Fibroblast of mammary gland (primary cell): ENCODE data around the gene SLPI.

Source experiments
- DNase-seq: peaks from one replicate; pipeline ENCODE4 v3.0.0-alpha.2; 2010; ENCODE audit warnings: low read depth
- H3K4me3 ChIP-seq: 2 replicates; pipeline ENCODE4 v1.5.1; 2011; ENCODE audit warnings: low read depth, mild to moderate bottlenecking, low read length, moderate library complexity; ENCODE audit not compliant: control insufficient read depth
- TF ChIP-seq, protein P1 (sequence below): conservative IDR thresholded peaks from 2 replicates; pipeline ENCODE4 v1.5.1; 2011; ENCODE audit warnings: low read depth, low read length, inconsistent platforms; ENCODE audit not compliant: control insufficient read depth, insufficient read depth

SLPI gene

GRCh38 chr20:45294659-45295058, 40.3 kb upstream of the SLPI start:
- TF ChIP-seq, protein P1, sequence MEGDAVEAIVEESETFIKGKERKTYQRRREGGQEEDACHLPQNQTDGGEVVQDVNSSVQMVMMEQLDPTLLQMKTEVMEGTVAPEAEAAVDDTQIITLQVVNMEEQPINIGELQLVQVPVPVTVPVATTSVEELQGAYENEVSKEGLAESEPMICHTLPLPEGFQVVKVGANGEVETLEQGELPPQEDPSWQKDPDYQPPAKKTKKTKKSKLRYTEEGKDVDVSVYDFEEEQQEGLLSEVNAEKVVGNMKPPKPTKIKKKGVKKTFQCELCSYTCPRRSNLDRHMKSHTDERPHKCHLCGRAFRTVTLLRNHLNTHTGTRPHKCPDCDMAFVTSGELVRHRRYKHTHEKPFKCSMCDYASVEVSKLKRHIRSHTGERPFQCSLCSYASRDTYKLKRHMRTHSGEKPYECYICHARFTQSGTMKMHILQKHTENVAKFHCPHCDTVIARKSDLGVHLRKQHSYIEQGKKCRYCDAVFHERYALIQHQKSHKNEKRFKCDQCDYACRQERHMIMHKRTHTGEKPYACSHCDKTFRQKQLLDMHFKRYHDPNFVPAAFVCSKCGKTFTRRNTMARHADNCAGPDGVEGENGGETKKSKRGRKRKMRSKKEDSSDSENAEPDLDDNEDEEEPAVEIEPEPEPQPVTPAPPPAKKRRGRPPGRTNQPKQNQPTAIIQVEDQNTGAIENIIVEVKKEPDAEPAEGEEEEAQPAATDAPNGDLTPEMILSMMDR: no peak
- no peak for DNase-seq
- H3K4me3 ChIP-seq: no peak overlapping the region

- TF ChIP-seq, protein P1: no peak
- no peak for DNase-seq
- no peak overlapping the region for H3K4me3 ChIP-seq
Observed at GRCh38 chr20:45294003-45294368, 39.6 kb upstream of the SLPI start.

DNA sequence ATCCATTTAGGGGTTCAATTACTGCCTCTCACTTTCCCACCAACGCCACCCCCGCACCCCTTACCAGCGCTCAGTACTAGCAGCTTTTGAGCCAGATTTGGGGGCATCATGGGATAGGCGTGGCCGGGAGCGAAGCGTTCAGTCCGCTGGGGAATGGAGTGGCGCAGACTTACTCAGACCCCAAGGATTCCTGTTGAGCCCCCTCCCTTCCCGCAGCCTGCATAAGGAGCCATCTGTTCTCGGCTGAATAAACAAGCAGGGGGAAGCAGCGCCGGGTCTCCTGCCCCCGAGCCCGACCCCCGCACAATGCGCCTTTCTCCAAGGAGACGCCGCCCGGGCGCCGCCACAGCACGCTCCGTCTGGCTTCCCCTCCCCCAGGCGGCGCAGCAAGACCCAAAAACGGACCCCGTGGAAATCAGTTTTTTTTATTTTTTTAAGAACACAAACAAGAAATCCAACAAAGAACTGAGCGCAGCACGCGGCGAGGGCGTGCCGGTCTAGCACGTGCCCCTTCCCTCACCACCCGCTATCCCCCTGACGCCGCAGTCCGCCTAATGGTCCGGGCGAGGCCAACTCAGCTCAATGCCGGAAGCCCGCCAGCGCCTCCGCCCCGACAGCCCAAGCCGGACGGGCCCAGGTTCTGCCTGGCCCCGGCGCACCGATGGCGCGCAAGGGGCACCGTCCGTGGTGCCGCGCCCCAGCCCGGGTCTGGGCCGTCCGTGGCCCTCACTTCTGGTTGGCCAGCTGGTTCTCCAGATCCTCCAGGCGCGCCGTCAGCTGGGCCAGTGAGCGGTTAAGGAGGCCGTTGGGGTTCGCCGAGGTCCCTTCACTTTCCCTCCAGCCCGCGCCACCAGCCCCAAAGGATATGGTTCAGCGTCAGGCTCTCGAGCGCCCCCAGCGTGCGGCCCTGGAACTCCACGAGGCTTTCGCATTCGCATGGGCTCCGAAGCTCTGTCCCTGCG, 39.0 kb upstream of the SLPI start:
- TF ChIP-seq, protein P1: peak; percentile 80
- DNase-seq: peak; percentile 54
- peak overlapping the region; percentile 39 for H3K4me3 ChIP-seq

- TF ChIP-seq, protein P1: no peak
- no peak overlapping the region for H3K4me3 ChIP-seq
- no peak for DNase-seq
Observed at GRCh38 chr20:45292343-45292742, 38.0 kb upstream of the SLPI start.

DNA sequence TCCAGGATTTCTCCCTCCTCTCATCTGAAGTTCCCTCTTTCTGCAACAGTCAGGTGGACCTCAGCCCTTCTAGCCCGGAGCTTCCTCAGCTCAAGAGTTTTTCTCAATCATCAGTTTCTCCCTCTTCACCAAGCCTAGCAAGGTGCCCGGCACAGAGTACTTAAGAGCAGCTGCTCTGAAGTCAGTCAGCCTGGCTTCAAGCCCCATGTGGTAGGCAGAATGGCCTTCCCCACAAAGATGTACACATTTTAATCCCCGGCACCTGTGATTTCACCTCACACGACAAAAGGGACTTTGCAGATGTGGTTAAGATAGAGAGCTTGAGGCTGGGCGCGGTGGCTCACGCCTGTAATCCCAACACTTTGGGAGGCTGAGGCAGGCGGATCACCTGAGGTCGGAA, 37.2 kb upstream of the SLPI start:
- no peak overlapping the region for H3K4me3 ChIP-seq
- TF ChIP-seq, protein P1: no peak
- no peak for DNase-seq

DNA sequence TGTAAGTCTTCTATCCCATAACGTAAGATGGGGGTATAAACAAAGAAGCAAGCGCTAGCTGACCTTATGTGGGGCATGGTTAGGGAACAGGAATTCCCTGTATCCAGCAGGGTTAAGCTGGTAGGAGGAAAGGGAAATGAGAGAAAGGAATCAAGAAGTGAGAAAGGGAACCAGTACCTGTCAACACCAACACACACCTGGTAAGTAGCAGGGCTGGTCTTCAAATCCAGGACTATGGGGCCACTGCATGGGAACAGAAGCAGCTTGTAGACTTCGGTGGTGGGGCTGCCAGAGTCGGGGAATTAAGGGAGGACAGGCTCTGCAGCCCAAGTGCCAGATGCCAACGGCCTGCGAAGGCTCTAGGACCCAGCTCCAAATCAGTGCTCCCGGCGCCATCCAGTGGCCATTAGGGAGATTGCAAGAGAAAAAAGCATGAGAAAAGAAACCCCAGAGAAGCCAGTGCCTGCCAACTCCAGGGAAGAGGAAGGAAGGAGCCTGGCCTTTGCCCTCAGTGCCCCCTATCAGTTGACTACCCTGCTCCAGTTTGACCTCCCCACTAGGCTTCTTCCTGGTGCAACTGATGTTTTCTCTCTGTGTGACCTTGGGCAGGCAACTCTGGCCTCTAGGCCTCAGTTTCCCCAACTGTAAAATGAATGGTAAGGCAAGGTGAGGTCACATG, 36.5 kb upstream of the SLPI start:
- H3K4me3 ChIP-seq: no peak overlapping the region
- TF ChIP-seq, protein P1: peak; percentile 92
- DNase-seq: peak; percentile 72
